H1 (cell line): ENCODE results near the gene PRUNE1. TPM values are rescaled to one million over a fixed set of nuclear protein-coding genes. Genes with fewer than 3 reads are reported as not detected.

Experiments
- CTCF ChIA-PET: fragments of 300-600 bp; sonication (Branson Sonifier 250); formaldehyde crosslinking; loops from one replicate; lab custom pipeline; 2021; ENCODE audit not compliant: partially characterized antibody; lab: Charles Lee
- POLR2A ChIA-PET: fragments of 300-600 bp; sonication (Branson Sonifier 250); formaldehyde crosslinking; loops from one replicate; lab custom pipeline; 2021; ENCODE audit warnings: inconsistent platforms; ENCODE audit not compliant: partially characterized antibody; lab: Charles Lee
- DNase-seq, 2 experiments: peaks; one replicate each; pipeline versions ENCODE4 v3.0.0 to v3.0.0-alpha.2; 2010 to 2022; ENCODE audit warnings: low spot score in 2 of 2, low read depth in 1 of 2, mixed read lengths in 1 of 2
- FAIRE-seq: peaks from 2 replicates; lab custom pipeline; 2011; peaks lifted over from hg19 to GRCh38; lab: Jason Lieb, UNC
- H2AFZ ChIP-seq: 2 replicates; pipeline ENCODE4 v1.8.1; 2012; ENCODE audit warnings: low read length, inconsistent platforms
- H2AK5ac ChIP-seq: 2 replicates; pipeline ENCODE4 v1.6.1; 2013; ENCODE audit warnings: low read depth, low read length
- H2BK120ac ChIP-seq: replicated peaks from 2 replicates; pipeline ENCODE3; 2013; ENCODE audit warnings: low read depth, low read length, inconsistent platforms
- H2BK12ac ChIP-seq: 2 replicates; pipeline ENCODE4 v1.6.1; 2013; ENCODE audit warnings: low read depth, low read length
- H2BK15ac ChIP-seq: 2 replicates; pipeline ENCODE4 v1.6.1; 2013; ENCODE audit warnings: low read length
- H2BK20ac ChIP-seq: 2 replicates; pipeline ENCODE4 v1.6.1; 2013; ENCODE audit warnings: low read length
- H2BK5ac ChIP-seq: 2 replicates; pipeline ENCODE4 v1.6.1; 2013; ENCODE audit warnings: low read depth, low read length
- H3K14ac ChIP-seq: 2 replicates; pipeline ENCODE4 v1.6.1; 2013; ENCODE audit warnings: inconsistent platforms; ENCODE audit not compliant: insufficient read length
- H3K18ac ChIP-seq: 2 replicates; pipeline ENCODE4 v1.6.1; 2013; ENCODE audit warnings: low read length; ENCODE audit errors: extremely low read depth
- H3K23ac ChIP-seq: 2 replicates; pipeline ENCODE4 v1.6.1; 2013; ENCODE audit warnings: inconsistent platforms; ENCODE audit not compliant: insufficient read length
- H3K23me2 ChIP-seq: 2 replicates; pipeline ENCODE4 v1.6.1; 2013; ENCODE audit warnings: low read depth, low read length
- H3K27ac ChIP-seq: 2 replicates; pipeline ENCODE4 v1.6.1; 2011; ENCODE audit warnings: low read depth, low read length, inconsistent platforms
- H3K27me3 ChIP-seq, 4 experiments: replicated peaks in 1 of 4; 1 replicate in 1 of 4; 2 replicates in 3 of 4; pipeline versions ENCODE4 v1.6.1 to v1.8.1; 2011 to 2013; ENCODE audit warnings: low read length in 3 of 4, mild to moderate bottlenecking in 3 of 4, inconsistent platforms in 2 of 4, mixed read lengths in 2 of 4, moderate library complexity in 1 of 4; ENCODE audit not compliant: control insufficient read depth in 3 of 4, insufficient read depth in 3 of 4; ENCODE audit errors: extremely low read depth in 1 of 4
- H3K36me3 ChIP-seq, 4 experiments: 2 replicates each; pipeline versions ENCODE4 v1.6.1 to v1.8.1; 2011 to 2013; ENCODE audit warnings: mild to moderate bottlenecking in 4 of 4, low read length in 3 of 4, moderate library complexity in 2 of 4, control low read depth in 1 of 4, inconsistent platforms in 1 of 4; ENCODE audit not compliant: insufficient read depth in 4 of 4, control insufficient read depth in 2 of 4
- H3K4ac ChIP-seq: replicated peaks from 2 replicates; pipeline ENCODE3; 2013; ENCODE audit warnings: low read length, low read depth, mixed read lengths, inconsistent platforms; ENCODE audit not compliant: insufficient read length
- H3K4me1 ChIP-seq, 4 experiments: replicated peaks in 1 of 4; 1 replicate in 1 of 4; 2 replicates in 3 of 4; pipeline versions ENCODE4 v1.6.1 to v1.8.1; 2011 to 2013; ENCODE audit warnings: low read length in 3 of 4, inconsistent platforms in 2 of 4, mixed read lengths in 1 of 4; ENCODE audit not compliant: insufficient read depth in 4 of 4, control insufficient read depth in 3 of 4
- H3K4me2 ChIP-seq, 2 experiments: 2 replicates each; pipeline versions ENCODE4 v1.6.1 to v1.8.1; 2011 to 2013; ENCODE audit warnings: low read depth in 2 of 2, low read length in 2 of 2, control low read depth in 1 of 2, inconsistent platforms in 1 of 2, mild to moderate bottlenecking in 1 of 2; ENCODE audit not compliant: insufficient read depth in 1 of 2
- H3K4me3 ChIP-seq, 4 experiments: fragments of 200-600, 300-600 bp in 1 of 4; sonication (generic), shearing (Covaris generic), sonication (Bioruptor Twin) in 1 of 4; 2 replicates each; pipeline versions ENCODE4 v1.5.1 to v1.8.1; 2011 to 2016; ENCODE audit warnings: low read length in 4 of 4, low read depth in 3 of 4, control low read depth in 2 of 4, inconsistent platforms in 2 of 4, mild to moderate bottlenecking in 2 of 4, mixed read lengths in 1 of 4, moderate library complexity in 1 of 4; ENCODE audit not compliant: insufficient read depth in 2 of 4; ENCODE audit errors: extremely low read depth in 1 of 4
- H3K56ac ChIP-seq: replicated peaks from 2 replicates; pipeline ENCODE3; 2013; ENCODE audit warnings: low read depth, mild to moderate bottlenecking, mixed read lengths, low read length, inconsistent platforms; ENCODE audit not compliant: insufficient read length
- H3K79me1 ChIP-seq: 2 replicates; pipeline ENCODE4 v1.6.1; 2013; ENCODE audit warnings: low read depth, low read length, control low read depth
- H3K79me2 ChIP-seq, 2 experiments: 2 replicates each; pipeline versions ENCODE4 v1.6.1 to v1.8.1; 2012 to 2013; ENCODE audit warnings: low read length in 2 of 2, mild to moderate bottlenecking in 2 of 2, inconsistent platforms in 1 of 2; ENCODE audit not compliant: insufficient read depth in 2 of 2, control insufficient read depth in 1 of 2
- H3K9ac ChIP-seq, 4 experiments: replicated peaks in 1 of 4; 1 replicate in 1 of 4; 2 replicates in 3 of 4; pipeline versions ENCODE4 v1.6.1 to v1.8.1; 2011 to 2013; ENCODE audit warnings: low read depth in 3 of 4, low read length in 3 of 4, control low read depth in 2 of 4, mild to moderate bottlenecking in 2 of 4, moderate library complexity in 2 of 4, inconsistent platforms in 1 of 4; ENCODE audit errors: extremely low read depth in 1 of 4
- H3K9me3 ChIP-seq, 2 experiments: 2 replicates each; pipeline versions ENCODE4 v1.6.1 to v1.8.1; 2012 to 2013; ENCODE audit warnings: mild to moderate bottlenecking in 2 of 2, moderate library complexity in 2 of 2, control low read depth in 1 of 2, inconsistent platforms in 1 of 2, low read depth in 1 of 2, low read length in 1 of 2, mixed read lengths in 1 of 2; ENCODE audit not compliant: insufficient read depth in 2 of 2
- H4K20me1 ChIP-seq, 2 experiments: replicated peaks in 1 of 2; 2 replicates each; pipeline versions ENCODE3 to v1.8.1; 2011 to 2013; ENCODE audit warnings: inconsistent platforms in 2 of 2, low read length in 2 of 2, mild to moderate bottlenecking in 1 of 2; ENCODE audit not compliant: insufficient read depth in 2 of 2, control insufficient read depth in 1 of 2
- H4K5ac ChIP-seq: 2 replicates; pipeline ENCODE4 v1.6.1; 2013; ENCODE audit warnings: low read length, low read depth, mixed read lengths, inconsistent platforms; ENCODE audit not compliant: insufficient read length
- H4K8ac ChIP-seq: 2 replicates; pipeline ENCODE4 v1.8.0; 2013; ENCODE audit warnings: mild to moderate bottlenecking, moderate library complexity, low read length, inconsistent platforms; ENCODE audit not compliant: insufficient read depth; ENCODE audit errors: extremely low read depth
- H4K91ac ChIP-seq: replicated peaks from 2 replicates; pipeline ENCODE3; 2013; ENCODE audit warnings: low read length, mixed read lengths, inconsistent platforms; ENCODE audit not compliant: insufficient read length
- ASH2L ChIP-seq: fragments of 200-600, 300-600 bp; sonication (generic); IDR thresholded peaks from one replicate; pipeline ENCODE4 v1.7.1; 2017; ENCODE audit warnings: low read length
- EGR1 ChIP-seq: IDR thresholded peaks from 2 replicates; pipeline ENCODE4 v1.6.1; 2011; ENCODE audit warnings: low read depth, low read length, borderline replicate concordance
- EP300 ChIP-seq, 2 experiments: IDR thresholded peaks; 1 replicate in 1 of 2; 2 replicates in 1 of 2; pipeline ENCODE4 v1.6.1; 2011 to 2012; ENCODE audit warnings: low read depth in 2 of 2, low read length in 2 of 2, mild to moderate bottlenecking in 2 of 2, borderline replicate concordance in 1 of 2, inconsistent platforms in 1 of 2, moderate library complexity in 1 of 2
- FOSL1 ChIP-seq: IDR thresholded peaks from 2 replicates; pipeline ENCODE4 v1.6.1; 2011; ENCODE audit warnings: mild to moderate bottlenecking, low read depth, low read length, moderate library complexity; ENCODE audit not compliant: insufficient read depth
- WGBS, 2 experiments: shearing (Covaris generic) in 1 of 2; methylation state at CpG; one replicate each; pipeline versions ENCODE4 v1.1.6 to v1.1.7; 2013 to 2015; ENCODE audit warnings: low lambda C conversion rate in 2 of 2, mixed read lengths in 2 of 2, inconsistent platforms in 1 of 2, low coverage in 1 of 2, missing lambda C conversion rate in 1 of 2; ENCODE audit not compliant: insufficient replicate concordance in 2 of 2, insufficient coverage in 1 of 2, insufficient read length in 1 of 2; ENCODE audit errors: extremely low coverage in 1 of 2, missing lambda C conversion rate in 1 of 2; 5-methylcytosine and 5-hydroxymethylcytosine counted together
- polyA plus RNA-seq, 7 experiments: library from polyadenylated mRNA; depleted of rRNA in 3 of 7; stranded (reverse) in 5 of 7; unstranded in 2 of 7; fragments of >200 nt in 5 of 7; fragments of 200-250 nt in 2 of 7; gene quantifications; 1 replicate in 5 of 7; 2 replicates in 1 of 7; 4 replicates in 1 of 7; pipeline versions ENCODE4 v1.2.1 to v1.2.3, GENCODE V29; 2011 to 2013; ENCODE audit warnings: missing spikeins in 2 of 7, mixed read lengths in 2 of 7
- total RNA-seq: library from RNA; stranded (reverse); fragmentation: NEBNext Ultra II Directional; extraction: Animal tissue kit (Norgen Biotek cat#: 25700); gene quantifications from 2 replicates; pipeline ENCODE4 v1.2.1, GENCODE V29; 2021

PRUNE1 gene
- total and polyA plus RNA-seq, 2 of the 8 experiments (the other 6 are each of a cell fraction or from before 2014, with no cell fraction given): 32.8 to 54.2 TPM

DNA sequence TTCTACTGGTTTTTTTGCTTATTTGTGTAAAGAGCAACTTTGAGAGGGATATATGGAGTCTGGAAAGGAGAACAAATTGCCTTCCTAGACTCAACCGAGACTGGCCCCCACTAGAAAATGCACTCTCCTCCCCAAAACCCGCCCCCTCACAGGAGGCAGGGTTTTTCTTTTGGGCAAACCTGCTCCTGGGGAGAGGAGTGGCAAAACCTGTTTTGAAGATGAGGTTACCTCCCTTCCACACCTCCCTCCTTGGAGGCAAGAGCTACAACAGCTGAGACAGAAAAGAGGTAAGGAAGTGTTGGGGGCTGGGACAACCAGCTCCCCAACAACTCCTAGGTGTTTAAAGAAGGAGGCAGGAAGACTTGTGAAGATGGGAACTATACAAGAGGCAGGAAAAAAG lies 28.1 kb downstream of the PRUNE1 start, which contains the start of gene BNIPL:
Gene BNIPL (plus strand): TSS at position 231 of the 400 bp plus-strand sequence. CDS start 140 bp downstream, at position 371.
- Histone ChIP-seq H3K23ac (no peak within 1 kb of the TSS), H2BK5ac (no peak within 1 kb of the TSS), H3K9ac (no peak within 1 kb of the TSS), H3K4me3 (peak within 1 kb of the TSS in 2 of 4 experiments; percentile 12 to 41; a peak in 3 of 8 replicates), H3K79me1 (no peaks in the 10 kb centered on the region), H3K36me3 (peaks cover 0 to 15% (median 8%) of the 10 kb centered on the region in 4 experiments; a peak in 6 of 8 replicates), H3K18ac (no peak within 1 kb of the TSS)
- POLR2A ChIA-PET: interaction anchor here (0.6 to 6.4 kb wide), 4 partner anchors 12 to 460 kb away, joined by 3 to 58 read pairs (median 4); partner anchors contain the start of gene C1orf56
- TF ChIP-seq ASH2L (peak; percentile 37), FOSL1 (no peak), EGR1 (peak; percentile 58; the same call in 1 of the 2 replicates), EP300 (IDR thresholded peaks at IDR 0.05; ENCODE audit: borderline replicate concordance in 1 of 2, low read depth in 2 of 2, low read length in 2 of 2) (no peak)
- TF ChIP-seq, all 59 proteins: peak for 2
- H2BK12ac ChIP-seq: no peak within 1 kb of the TSS
- no peak within 1 kb of the TSS for H2AFZ ChIP-seq
- no peak within 1 kb of the TSS for H3K56ac ChIP-seq
- FAIRE-seq (no peak), DNase-seq (no peak)
- H2AK5ac ChIP-seq: no peak within 1 kb of the TSS
- no peaks in the 10 kb centered on the region for H3K9me3 ChIP-seq
- H3K14ac ChIP-seq: no peak within 1 kb of the TSS
- no peaks in the 10 kb centered on the region for H3K79me2 ChIP-seq
- no peak within 1 kb of the TSS for H4K91ac ChIP-seq
- no peak within 1 kb of the TSS for H2BK120ac ChIP-seq
- H4K5ac ChIP-seq: no peak within 1 kb of the TSS
- H4K20me1 ChIP-seq: no peaks in the 10 kb centered on the region
- peak within 1 kb of the TSS; percentile 20 to 24; a peak in 3 of 4 replicates for H3K4me2 ChIP-seq
- 35% methylated on average over 2 of the region's 2 CpGs; no CpG with 5 or more reads in 1 of the 2 experiments for WGBS, 2 experiments
- no peak within 1 kb of the TSS for H4K8ac ChIP-seq
- CTCF ChIA-PET: interaction anchor here (0.6 to 2.3 kb wide), 5 partner anchors 11 to 95 kb away, joined by 3 to 7 read pairs (median 4); no protein-coding TSS in a partner anchor
- H3K27ac ChIP-seq: no peak within 1 kb of the TSS
- H3K23me2 ChIP-seq: no peaks in the 10 kb centered on the region
- H3K4ac ChIP-seq: no peak within 1 kb of the TSS
- no peak within 1 kb of the TSS for H2BK15ac ChIP-seq
- no peak within 1 kb of the TSS; the same call in 1 of the 2 replicates for H2BK20ac ChIP-seq
- peaks cover 0 to 3% (median 0%) of the 10 kb centered on the region in 4 experiments; a peak in 3 of 7 replicates for H3K4me1 ChIP-seq
- no peaks in the 10 kb centered on the region for H3K27me3 ChIP-seq
